H1 (cell line): ENCODE data around the gene LPIN2.

ENCODE experiments used
- ATF2 ChIP-seq: IDR thresholded peaks from 2 replicates; pipeline ENCODE4 v1.6.1; 2012; ENCODE audit warnings: low read length, inconsistent platforms
- CBX5 ChIP-seq: fragments of 300-800, 300-1000 bp; sonication (generic); IDR thresholded peaks from 2 replicates; pipeline ENCODE4 v1.7.1; 2016; ENCODE audit warnings: antibody characterized with exemption, low read length, low read depth
- CEBPB ChIP-seq: IDR thresholded peaks from 2 replicates; pipeline ENCODE4 v1.6.1; 2012; ENCODE audit warnings: low read depth, low read length
- CTCF ChIP-seq, 3 experiments: IDR thresholded peaks; 1 replicate in 2 of 3; 2 replicates in 1 of 3; pipeline versions ENCODE4 v1.5.1 to v1.6.1; 2011; ENCODE audit warnings: low read length in 3 of 3, mild to moderate bottlenecking in 3 of 3, inconsistent platforms in 2 of 3, low read depth in 1 of 3, moderate library complexity in 1 of 3; ENCODE audit not compliant: insufficient read depth in 1 of 3; ENCODE audit errors: control extremely low read depth in 1 of 3
- EP300 ChIP-seq, 2 experiments: IDR thresholded peaks; 1 replicate in 1 of 2; 2 replicates in 1 of 2; pipeline ENCODE4 v1.6.1; 2011 to 2012; ENCODE audit warnings: low read depth in 2 of 2, low read length in 2 of 2, mild to moderate bottlenecking in 2 of 2, borderline replicate concordance in 1 of 2, inconsistent platforms in 1 of 2, moderate library complexity in 1 of 2
- KDM1A ChIP-seq: fragments of 200-600, 300-600 bp; sonication (generic); IDR thresholded peaks from 2 replicates; pipeline ENCODE4 v1.7.1; 2016; ENCODE audit warnings: mild to moderate bottlenecking, low read length, borderline replicate concordance
- MAX ChIP-seq: IDR thresholded peaks from 2 replicates; pipeline ENCODE4 v1.6.1; 2012; ENCODE audit warnings: inconsistent platforms
- NANOG ChIP-seq: IDR thresholded peaks from 2 replicates; pipeline ENCODE4 v1.6.1; 2011; ENCODE audit warnings: low read length, low read depth, mild to moderate bottlenecking, inconsistent platforms; ENCODE audit not compliant: insufficient read depth, poor library complexity, severe bottlenecking
- POLR2A ChIP-seq, 2 experiments: IDR thresholded peaks; 1 replicate in 1 of 2; 2 replicates in 1 of 2; pipeline ENCODE4 v1.6.1; 2011; ENCODE audit warnings: low read depth in 2 of 2, low read length in 2 of 2, mild to moderate bottlenecking in 2 of 2; ENCODE audit errors: control extremely low read depth in 1 of 2
- RNF2 ChIP-seq: fragments of 200-900, 300-1000 bp; sonication (generic); IDR thresholded peaks from 2 replicates; pipeline ENCODE4 v1.7.1; 2016; ENCODE audit warnings: borderline replicate concordance, low read depth, mild to moderate bottlenecking, antibody characterized with exemption, low read length; ENCODE audit not compliant: poor library complexity, severe bottlenecking; ENCODE audit errors: missing control alignments
- RXRA ChIP-seq: IDR thresholded peaks from 2 replicates; pipeline ENCODE4 v1.6.1; 2011; ENCODE audit warnings: low read depth, mild to moderate bottlenecking, low read length, moderate library complexity; ENCODE audit not compliant: insufficient read depth

- TF ChIP-seq POLR2A (IDR thresholded peaks at IDR 0.05; ENCODE audit: control extremely low read depth in 1 of 2, low read depth in 2 of 2, low read length in 2 of 2): no peak
- no peak for TF ChIP-seq ATF2
- TF ChIP-seq NANOG: no peak
- no peak for TF ChIP-seq CTCF (IDR thresholded peaks at IDR 0.05; ENCODE audit: control extremely low read depth in 1 of 3, insufficient read depth in 1 of 3, low read depth in 1 of 3, low read length in 3 of 3)
- no peak for TF ChIP-seq MAX
- TF ChIP-seq RXRA: no peak
- TF ChIP-seq CBX5: no peak
- TF ChIP-seq EP300 (IDR thresholded peaks at IDR 0.05; ENCODE audit: borderline replicate concordance in 1 of 2, low read depth in 2 of 2, low read length in 2 of 2): no peak
- no peak for TF ChIP-seq CEBPB
- TF ChIP-seq RNF2: no peak
- TF ChIP-seq KDM1A: no peak
These were observed 48.0 kb upstream of the LPIN2 start for GRCh38 chr18:3060667-3061580.
